ENCODE results near the gene SEMA6D.

The SEMA6D gene

DNA sequence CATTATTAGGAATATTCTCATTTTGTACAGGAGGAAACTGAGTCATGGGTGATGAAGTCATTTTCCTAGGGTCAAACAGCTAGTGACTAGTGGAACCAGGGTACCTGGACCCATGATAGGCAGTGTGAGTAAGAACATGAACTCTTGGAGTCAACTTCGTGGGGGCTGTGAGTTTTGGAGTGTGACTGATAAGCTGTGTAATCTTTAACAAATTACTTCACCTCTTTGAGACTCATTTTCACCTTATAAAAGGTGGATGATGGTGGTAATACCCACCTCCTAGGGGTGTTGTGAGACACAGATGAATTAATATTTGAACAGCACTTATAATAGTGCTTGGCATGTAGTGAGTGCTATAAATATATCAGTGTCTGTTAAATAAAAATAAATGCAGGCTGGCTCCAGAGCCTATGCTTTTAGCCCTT is 9.1 kb downstream of the SEMA6D start:
- TF ChIP-seq, protein P1, sequence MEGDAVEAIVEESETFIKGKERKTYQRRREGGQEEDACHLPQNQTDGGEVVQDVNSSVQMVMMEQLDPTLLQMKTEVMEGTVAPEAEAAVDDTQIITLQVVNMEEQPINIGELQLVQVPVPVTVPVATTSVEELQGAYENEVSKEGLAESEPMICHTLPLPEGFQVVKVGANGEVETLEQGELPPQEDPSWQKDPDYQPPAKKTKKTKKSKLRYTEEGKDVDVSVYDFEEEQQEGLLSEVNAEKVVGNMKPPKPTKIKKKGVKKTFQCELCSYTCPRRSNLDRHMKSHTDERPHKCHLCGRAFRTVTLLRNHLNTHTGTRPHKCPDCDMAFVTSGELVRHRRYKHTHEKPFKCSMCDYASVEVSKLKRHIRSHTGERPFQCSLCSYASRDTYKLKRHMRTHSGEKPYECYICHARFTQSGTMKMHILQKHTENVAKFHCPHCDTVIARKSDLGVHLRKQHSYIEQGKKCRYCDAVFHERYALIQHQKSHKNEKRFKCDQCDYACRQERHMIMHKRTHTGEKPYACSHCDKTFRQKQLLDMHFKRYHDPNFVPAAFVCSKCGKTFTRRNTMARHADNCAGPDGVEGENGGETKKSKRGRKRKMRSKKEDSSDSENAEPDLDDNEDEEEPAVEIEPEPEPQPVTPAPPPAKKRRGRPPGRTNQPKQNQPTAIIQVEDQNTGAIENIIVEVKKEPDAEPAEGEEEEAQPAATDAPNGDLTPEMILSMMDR (IDR thresholded peaks at IDR 0.05; ENCODE audit: extremely low read depth, missing control alignments) = no peak
- DNase-seq (ENCODE audit: low spot score) = no peak

DNA sequence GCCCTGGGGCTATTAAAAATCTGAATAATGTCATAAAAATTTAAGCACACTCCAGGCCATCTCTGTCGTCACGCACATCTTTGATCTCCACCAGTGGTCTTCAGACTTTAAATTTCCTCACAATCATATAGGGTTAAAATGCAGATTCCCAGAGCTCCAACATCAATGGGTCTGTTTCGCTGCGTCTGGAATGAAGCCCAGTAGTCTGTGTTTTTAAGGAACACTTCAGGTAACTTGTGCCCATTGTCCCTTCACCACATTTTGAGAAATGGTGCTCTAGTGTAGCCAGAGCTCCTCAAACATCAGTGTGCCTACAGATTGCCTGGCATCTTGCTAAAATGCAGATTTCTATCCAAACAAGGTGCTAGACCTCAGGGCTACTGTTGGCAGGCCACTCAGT is 9.8 kb downstream of the SEMA6D start:
- no peak for DNase-seq (ENCODE audit: low spot score)
- TF ChIP-seq, protein P1 (IDR thresholded peaks at IDR 0.05; ENCODE audit: extremely low read depth, missing control alignments) = no peak

DNA sequence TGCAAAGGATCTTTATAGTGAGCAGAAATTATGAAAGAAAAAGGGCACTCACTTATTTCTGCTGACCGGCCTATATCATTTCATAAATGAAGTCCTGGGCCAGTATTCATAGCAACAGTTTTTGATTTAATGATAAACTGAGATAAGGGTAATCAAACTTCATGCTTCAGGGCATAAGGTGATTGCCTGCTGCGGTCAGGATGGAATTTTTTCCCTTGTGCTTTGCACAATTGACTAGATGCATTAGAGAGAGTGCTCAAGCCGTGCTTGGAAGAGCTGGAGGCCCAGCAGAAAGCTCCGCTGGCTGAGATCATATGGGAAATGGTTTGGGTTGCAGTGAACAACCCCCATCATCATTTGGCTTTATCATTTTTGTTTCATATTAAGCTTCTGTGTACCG is 10.4 kb downstream of the SEMA6D start:
- TF ChIP-seq, protein P1 (IDR thresholded peaks at IDR 0.05; ENCODE audit: extremely low read depth, missing control alignments) = no peak

DNA sequence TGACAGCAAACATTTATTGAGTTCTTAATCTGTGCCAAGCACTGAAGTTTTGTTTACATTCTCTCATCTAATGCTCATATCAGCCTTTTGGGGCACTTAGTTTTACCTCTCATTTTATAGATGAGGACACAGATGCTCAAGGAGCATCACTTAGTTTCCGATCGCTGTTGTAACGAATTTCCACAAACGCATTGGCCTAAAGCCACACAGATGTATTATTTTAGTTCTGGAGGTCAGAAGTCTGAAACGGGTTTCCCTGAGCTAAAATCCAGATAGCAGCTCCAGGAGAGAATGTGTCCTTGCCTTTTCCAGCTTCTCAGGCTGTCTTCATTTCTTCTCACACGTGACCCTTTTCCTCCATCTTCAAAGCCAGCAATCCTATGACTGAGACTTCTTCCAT is 11.1 kb downstream of the SEMA6D start:
- DNase-seq (ENCODE audit: low spot score) = no peak
- TF ChIP-seq, protein P1 (IDR thresholded peaks at IDR 0.05; ENCODE audit: extremely low read depth, missing control alignments) = no peak

More for the DNA sequence above, 10.4 kb downstream of the SEMA6D start:
- DNase-seq (ENCODE audit: low spot score) = no peak

DNA sequence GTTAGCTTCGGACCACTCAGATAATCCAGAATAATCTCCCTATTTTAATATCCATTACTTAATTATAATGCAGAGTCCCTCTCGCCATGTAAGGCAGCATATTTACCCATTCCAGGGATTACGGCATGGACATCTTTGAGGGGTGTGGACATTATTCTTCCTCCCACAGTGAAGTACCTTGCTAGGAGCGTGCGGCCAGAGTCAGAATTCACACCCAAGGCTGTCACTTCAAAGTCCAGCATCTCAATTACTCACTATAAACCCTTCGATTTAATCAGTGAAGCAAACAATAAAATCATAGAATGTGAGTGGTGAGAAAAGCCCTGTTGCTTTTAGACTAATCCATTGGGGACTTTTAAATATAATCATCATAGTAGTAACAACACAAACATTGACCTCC is 11.6 kb downstream of the SEMA6D start:
- DNase-seq (ENCODE audit: low spot score) = no peak
- TF ChIP-seq, protein P1 (IDR thresholded peaks at IDR 0.05; ENCODE audit: extremely low read depth, missing control alignments) = no peak

DNA sequence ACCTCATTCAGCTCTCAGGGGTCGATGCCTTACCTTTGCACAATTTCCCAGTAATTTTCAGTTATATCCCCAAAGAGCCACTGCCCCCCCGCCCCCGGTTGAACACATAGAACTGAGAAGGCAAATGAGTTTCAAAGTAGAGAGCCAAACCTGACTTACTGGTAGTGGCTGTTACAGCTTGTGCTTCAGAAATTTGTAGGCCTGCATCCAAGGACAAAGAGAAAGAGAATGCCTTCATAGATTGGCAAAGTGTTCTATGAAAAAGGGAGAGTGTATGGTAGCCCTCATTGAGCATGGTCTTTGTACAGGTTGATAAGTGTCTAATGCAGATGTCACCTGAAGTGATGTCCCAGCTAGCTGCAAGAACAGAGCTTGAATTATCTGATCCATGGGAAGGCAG is 13.9 kb downstream of the SEMA6D start:
- TF ChIP-seq, protein P1 (IDR thresholded peaks at IDR 0.05; ENCODE audit: extremely low read depth, missing control alignments) = no peak
- DNase-seq (ENCODE audit: low spot score) = no peak

DNA sequence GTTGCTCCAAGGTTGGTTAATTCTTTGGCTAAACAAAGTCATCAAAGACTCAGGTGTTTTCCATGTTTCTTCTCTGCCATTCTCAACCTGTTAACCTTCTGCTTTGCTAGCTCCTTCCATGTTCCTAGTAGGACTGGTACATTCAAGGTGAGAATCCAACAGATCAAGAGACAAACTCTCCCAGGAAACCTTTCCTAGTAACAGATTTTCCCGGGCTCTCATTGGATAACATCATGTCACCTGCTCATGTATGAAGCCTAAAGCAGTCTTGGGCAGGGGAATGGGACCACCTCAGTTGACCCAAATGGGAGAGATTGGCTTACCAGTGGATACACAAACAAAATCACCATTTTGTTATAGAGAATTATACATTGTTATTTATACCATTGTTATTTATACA is 14.9 kb downstream of the SEMA6D start:
- TF ChIP-seq, protein P1 (IDR thresholded peaks at IDR 0.05; ENCODE audit: extremely low read depth, missing control alignments) = no peak
- DNase-seq (ENCODE audit: low spot score) = no peak
